NCI-H1048 (cell line): Measurements from ENCODE around the gene LBHD1.
"Not testable (repeated sequence)": the region's sequence is repeated elsewhere in the genome, so short reads cannot be mapped to it uniquely, and the experiment has no call there.

Experiments used
- DNase-seq: peaks from one replicate; lab custom pipeline; 2025; lab: John Stamatoyannopoulos, UW

Gene LBHD1

GRCh38 chr11:62671608-62672389, at the start of gene LBHD1, which contains the start of gene UQCC3:
Gene LBHD1 (minus strand): TSS chr11:62672267. CDS start chr11:62670031, 2,236 bp downstream.
Gene UQCC3 (plus strand): TSS chr11:62671673. CDS start chr11:62671746, 73 bp downstream.
- peak; percentile 68 for DNase-seq

DNA sequence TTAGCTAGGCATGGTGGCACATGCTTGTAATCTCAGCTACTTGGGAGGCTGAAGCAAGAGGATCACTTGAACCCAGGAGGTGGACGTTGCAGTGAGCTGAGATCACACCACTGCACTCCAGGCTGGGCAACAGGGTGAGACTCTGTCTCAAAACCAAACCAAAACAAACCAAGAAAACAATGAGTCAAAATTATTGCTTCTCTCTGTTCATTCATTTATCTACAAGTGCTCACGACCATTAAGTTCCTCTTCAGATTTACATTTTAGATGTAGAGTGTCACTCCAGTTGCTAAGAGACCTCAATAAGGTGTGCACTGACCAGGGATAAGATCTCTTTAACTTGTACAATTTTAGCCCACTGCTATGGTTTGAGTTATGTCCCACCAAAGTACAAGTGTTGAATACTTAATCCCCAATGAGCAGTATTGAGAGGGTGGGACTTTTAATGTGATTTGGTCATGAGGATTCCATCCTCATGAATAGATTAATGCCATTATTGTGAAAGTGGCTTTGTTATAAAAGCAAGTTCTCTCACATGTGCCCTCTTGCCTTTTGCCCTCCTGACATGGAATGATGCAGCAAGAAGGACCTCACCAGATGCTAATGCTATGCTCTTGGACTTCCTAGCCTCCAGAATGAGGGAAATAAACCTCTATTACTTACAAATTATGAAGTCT, 47.4 kb upstream of the LBHD1 start:
- DNase-seq, result no peak

- DNase-seq, result no peak
Measured at GRCh38 chr11:62716816-62717215, 44.7 kb upstream of the LBHD1 start.

GRCh38 chr11:62716206-62716605, 44.1 kb upstream of the LBHD1 start:
- DNase-seq, result no peak

DNA sequence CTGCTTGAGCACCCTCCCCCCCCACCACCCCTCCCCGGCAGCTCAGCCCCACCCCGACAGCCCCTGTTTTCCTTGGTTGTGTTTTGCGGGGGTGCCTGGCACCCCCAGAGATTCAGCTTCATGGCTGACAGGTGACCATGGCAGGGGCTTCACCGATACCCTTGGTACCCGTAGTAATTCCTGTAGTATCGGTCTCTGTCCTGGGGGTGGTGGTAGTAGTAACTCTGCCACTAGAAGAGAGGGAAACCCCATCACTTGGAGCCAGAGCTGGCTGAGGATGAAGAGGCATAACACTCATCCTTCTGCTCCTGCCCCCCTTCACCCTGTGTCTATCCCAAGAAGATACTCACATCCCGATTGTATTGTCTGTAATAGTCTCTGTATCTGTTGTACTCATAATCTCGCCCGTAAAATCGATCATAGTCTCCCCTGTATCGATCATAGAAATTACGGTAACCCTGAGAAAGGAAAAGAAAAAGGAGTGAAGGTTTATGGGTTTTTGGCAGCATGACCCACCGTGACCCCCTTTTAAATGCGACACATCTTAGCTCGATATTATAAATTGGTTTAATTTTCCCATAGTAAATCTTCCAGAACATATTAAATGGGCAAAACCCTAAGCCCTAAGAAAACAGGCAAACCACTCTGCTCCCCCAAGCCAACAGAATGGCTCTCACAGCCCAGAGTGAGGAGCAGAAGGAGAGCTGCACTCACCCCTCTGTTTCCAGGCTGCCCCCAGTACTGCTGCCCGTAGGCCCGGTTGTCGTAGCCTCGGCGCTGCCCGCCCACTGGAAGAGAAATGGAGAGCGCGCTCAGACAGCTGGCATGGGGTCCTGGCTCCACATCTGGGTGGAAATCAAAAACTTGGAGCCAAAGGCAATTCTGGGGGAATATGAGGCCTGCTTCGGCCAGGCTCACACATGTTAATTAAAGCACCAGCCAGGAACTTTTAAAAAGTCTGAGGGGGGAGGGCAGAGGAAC, 43.4 kb upstream of the LBHD1 start:
- no peak for DNase-seq

GRCh38 chr11:62713343-62713742, 41.3 kb upstream of the LBHD1 start:
- no peak for DNase-seq

GRCh38 chr11:62712861-62713260, 40.8 kb upstream of the LBHD1 start:
- DNase-seq, result no peak

- DNase-seq, result no peak
Measured at GRCh38 chr11:62712276-62712812, 40.3 kb upstream of the LBHD1 start.

DNA sequence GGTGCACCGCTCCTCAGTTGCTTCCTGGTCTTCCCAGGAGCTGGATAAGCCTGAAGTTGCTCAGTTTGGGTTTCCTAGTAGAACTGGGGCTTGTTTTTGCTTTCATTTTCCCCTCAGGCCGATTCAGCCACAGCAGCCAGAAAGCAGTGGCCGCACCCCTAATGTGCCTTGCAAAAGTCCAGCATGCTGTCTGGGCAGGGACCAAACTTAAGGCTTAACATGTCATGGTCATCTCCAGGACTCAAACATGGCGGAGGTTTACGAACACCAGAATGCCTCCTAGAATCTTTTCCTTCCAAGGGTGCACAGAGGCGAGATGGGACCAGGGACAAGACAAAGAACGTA, 37.9 kb upstream of the LBHD1 start:
- no peak for DNase-seq

- DNase-seq, result peak; percentile 89
Measured at GRCh38 chr11:62709247-62710000, 37.4 kb upstream of the LBHD1 start.

DNA sequence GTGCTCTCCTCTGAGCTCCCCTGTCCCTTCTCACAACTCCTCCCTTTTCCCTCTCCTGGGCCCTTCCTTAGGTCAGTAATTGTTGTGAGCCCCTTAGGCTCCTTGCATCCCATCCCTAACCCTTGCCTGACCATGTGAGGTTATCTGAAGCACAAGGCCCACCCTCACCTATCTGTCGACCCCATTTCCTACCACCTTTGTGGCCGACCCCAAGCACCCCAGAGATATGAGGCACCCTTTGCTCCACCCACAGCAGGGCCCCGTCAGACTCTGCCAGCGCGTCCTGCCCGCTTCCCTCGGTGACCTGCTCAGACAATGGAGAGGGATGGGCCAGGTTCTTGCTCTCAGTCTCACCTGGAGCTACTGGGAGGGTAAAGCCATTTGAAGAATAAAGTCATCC, 36.7 kb upstream of the LBHD1 start:
- DNase-seq, result no peak

- DNase-seq, result no peak
Measured at GRCh38 chr11:62708392-62708791, 36.3 kb upstream of the LBHD1 start.

- no peak for DNase-seq
Measured at GRCh38 chr11:62707277-62707861, 35.3 kb upstream of the LBHD1 start, which contains the start of the genes BSCL2 and GNG3. Gene BSCL2 (minus strand): TSS chr11:62707424. CDS start chr11:62707195, 229 bp downstream. Gene GNG3 (plus strand): TSS chr11:62707676. CDS start chr11:62708296, 620 bp downstream.

GRCh38 chr11:62706850-62707247, 34.8 kb upstream of the LBHD1 start:
- no peak for DNase-seq

GRCh38 chr11:62705880-62706849, 34.1 kb upstream of the LBHD1 start:
- peak; percentile 88 for DNase-seq

DNA sequence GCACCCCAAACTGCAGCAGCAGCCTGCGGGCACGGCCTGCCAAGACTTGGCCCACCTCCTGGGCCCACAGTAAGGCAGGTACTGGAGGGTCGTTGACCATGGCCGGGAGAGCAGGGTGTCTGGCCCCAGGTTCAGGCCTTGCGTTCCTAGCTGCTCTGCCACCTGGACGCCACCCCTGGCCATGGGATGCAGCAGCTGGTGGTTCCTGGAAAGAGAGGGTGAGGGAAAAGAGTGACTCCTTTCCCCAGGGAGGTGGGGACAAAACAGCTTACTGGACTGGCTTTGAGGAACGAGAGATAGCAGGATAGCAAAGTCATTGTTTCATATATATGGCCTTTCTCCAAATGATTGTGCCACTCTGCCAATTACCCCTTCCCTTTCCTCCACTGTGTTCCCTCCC, 33.3 kb upstream of the LBHD1 start:
- DNase-seq, result no peak

DNA sequence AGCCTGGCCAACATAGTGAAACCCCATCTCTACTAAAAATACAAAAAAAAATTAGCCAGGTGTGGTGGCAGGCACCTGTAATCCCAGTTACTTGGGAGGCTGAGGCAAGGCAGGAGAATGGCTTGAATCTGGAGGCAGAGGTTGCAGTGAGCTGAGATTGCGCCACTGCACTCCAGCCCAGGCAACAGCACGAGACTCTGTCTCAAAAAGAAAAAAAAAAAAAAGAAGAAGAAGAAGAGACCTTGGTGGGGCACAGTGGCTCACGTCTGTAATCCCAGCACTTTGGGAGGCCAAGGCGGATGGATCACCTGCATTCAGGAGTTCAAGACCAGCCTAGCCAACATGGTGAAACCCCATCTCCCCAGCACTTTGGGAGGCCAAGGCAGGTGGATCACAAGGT, 31.9 kb upstream of the LBHD1 start:
- DNase-seq, result not testable (repeated sequence)

DNA sequence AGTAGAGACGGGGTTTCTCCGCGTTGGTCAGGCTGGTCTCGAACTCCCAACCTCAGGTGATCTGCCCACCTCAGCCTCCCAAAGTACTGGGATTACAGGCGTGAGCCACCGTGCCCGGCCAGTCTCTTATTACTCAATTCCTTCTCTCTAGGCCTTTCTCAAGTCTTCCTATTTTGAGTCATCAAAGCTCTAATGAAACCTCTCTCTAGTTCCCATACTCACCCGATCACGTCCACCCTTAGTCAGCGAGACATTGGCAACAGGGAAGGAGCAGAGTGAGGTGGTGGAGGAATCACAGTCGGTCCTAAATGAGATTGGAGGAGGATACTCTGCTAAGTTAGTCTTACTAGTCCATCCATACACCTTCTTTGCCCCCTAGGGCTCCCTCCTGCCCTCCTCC, 30.2 kb upstream of the LBHD1 start:
- DNase-seq, result no peak

DNA sequence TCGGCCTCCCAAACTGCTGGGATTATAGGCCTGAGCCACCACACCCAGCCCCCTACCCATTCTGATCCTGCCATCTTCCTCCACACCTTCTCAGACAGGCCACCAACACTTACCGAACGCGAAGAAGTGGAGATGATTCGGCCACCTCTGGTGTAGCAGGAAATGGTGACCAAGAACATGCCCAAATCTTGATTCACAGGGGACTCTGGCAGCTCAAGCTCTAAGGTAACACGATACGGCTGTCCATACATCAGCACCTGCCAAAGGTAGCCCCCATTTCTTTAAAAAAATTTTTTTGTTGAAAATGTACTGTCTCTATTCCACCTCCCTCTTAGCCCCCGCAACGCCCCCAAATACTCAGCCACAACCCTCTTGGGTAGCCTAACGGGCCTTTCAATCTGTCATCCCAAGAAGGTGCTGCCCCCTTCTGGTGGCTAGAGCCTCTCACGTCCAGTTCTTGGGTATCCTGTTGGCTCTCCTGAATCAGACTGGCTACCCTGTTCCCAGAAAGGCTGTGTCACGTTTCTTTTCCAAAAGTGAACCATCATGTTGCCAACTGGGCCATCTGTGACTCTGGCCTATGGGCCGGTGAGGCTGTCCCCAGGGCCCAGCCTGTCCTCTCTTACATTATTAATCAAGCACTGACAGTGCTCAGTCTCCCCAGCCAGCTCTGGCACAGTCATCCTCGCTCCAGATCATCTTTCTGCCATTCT, 22.5 kb upstream of the LBHD1 start:
- no peak for DNase-seq
